NCI-H748 treated with DMSO at 0.1 percent for 48 hours (cell line): ENCODE results near the gene ELOVL6.
A peak's percentile ranks its signal among the peaks of the same experiment; 100 is the strongest.
"Not testable (repeated sequence)": the region's sequence is repeated elsewhere in the genome, so short reads cannot be mapped to it uniquely, and the experiment has no call there.

Experiments
- DNase-seq: peaks from one replicate; lab custom pipeline; 2025; lab: John Stamatoyannopoulos, UW

ELOVL6 gene

DNA sequence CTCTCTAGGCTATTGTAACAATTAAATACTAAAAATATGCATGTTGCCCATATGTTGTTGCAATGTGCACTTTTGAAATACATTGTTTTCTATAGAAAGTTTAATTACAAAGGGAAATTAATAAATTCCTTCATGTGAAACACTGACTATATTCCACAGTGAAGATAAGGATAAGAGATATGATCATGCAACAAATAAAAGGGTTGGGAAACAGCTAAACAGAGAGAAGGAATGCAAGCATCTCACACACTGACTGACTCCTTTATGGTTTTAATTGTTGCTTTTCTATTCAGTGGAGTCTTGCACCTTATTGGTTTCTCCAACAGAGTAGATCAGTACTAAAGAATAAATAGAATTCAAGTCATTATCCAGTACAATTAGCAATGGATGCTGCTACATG, 37.8 kb downstream of the ELOVL6 start:
- no peak for DNase-seq

DNA sequence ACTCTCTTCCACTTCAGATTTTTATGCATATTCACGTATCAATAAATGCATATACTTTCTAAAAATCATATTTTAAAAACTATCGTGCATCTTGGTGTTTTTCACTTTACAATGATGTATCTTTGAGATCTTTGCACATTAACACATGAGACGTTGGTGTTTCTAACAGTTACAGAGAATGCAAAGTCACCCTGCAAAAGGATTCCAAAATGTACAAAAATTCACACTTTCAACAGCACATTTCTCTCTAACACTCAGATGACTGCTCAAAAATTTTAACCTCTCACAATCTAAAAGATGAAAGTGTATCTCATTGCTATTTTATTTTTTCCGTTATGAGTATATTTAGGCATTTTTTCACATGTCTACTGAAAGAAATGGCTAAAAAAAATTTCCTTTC, 38.9 kb downstream of the ELOVL6 start:
- no peak for DNase-seq

DNA sequence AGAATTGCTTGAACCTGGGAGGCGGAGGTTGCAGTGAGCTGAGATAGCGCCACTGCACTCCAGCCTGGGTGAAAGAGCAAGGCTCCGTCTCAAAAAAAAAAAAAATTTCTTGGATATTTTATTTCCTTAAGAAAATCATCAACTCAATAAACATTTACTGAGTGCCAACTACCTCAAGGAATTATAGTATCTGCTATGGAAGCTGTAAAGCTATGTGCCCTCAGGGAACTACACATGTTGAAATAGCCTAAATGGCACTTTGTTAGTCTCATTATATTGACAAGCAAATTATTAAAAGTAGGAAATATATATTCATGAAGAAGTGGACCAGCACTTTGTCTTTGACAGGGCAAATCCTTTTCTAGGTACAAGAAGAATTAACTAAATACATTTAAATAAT, 40.8 kb downstream of the ELOVL6 start:
- DNase-seq, result no peak

DNA sequence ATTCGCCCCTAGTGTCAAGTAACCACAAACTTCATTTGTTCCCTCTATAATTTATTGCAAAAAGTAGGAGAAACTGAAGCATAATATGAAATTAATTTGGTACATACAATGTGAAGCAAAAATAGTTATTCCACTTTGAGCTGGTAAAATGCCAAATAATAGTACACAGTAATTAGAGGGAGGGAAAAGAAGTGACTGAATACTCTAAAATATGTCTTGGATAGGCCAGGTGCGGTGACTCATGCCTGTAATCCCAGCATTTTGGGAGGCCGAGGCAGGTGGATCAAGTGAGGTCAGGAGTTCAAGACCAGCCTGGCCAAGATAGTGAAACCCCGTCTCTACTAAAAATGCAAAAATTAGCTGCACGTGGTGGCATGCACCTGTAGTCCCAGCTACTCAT, 41.2 kb downstream of the ELOVL6 start:
- DNase-seq, result not testable (repeated sequence)

DNA sequence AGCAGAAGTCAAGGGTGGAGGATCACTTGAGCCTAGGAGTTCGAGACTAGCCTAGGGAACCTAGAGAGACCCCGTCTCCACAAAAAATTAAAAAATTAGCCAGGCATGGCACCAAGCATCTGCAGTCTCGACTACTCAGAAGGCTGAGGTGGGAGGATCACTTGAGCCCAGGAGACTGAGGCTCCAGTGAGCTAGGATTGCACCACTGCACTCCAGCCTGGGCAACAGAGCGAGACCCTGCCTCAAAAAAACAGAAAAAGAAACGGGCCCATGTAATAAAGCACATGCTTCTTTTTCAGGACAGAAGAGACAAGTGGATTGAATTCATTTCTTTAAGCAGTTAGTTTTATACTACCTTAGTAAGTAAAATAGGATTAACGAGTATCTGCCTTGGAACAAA, 42.0 kb downstream of the ELOVL6 start:
- DNase-seq, result no peak

DNA sequence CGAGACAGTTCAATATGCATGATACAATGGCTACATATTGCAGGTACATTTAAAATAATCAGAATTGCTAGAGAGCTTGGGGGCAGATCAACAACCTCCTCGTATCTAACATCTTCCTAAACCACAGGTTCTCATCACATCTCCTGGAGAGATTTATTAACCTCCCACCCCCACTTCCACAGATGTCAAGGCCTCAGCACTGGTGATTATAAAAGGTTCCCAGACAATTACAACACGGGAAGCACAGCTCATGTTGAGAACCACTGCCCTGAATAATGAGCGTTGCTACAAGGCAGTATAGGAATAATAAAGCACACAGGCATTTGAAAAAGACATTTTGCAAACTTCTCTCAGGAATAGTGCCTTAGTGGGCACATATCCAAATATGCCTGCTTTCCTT, 42.8 kb downstream of the ELOVL6 start:
- no peak for DNase-seq

DNA sequence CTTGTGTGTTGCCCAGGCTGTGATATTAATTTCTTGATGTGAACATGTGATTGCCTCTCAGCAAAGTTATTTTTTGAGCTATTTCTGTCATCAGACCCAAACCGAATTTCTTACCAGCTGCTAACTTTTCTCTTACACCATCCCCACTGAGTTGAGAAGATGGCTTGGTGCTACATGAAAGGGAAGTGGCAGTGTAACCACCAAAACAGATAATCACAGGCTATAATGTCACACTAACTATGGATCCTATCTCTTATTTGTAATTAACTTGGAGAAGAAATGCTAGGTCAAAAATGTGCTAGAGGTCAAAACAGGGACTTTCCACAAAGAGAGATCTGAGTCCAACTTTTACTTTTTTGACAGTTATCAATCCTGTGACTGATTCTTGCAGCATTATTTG, 43.8 kb downstream of the ELOVL6 start:
- DNase-seq, result no peak

DNA sequence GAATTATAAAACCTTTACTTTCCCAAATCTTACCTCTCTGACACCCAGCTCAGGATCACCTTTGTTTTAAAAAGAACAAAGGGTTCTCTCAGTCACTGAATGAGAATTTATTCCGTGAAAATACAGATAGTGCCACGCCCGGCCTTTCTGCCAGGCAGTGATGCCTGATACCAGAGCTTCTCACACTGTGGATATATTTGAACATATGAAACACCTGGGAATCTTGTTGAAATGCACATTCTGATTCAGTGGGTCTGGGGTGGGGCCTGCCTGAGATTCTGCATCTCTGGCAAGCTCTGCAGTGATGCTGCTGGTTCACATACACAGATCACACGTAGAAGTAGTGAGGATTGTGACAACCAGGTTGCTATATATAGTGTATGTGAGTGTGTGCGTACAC, 46.0 kb downstream of the ELOVL6 start:
- DNase-seq, result no peak

DNA sequence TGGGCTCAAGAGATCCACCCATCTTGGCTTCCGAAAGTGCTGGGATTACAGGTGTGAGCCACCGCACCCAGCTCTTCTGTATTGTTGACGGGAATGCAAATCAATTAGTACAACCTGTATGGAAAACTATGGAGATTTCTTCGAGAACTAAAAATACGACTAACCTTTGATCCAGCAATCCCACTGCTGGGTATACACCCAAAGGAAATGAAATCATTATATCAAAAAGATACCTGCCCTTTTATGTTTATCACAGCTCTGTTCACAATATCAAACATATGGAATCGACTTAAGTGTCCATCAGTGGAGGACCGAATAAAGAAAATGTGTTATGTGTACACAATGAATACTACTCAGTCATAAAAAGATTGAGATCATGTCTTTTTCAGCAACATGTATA, 49.3 kb downstream of the ELOVL6 start:
- DNase-seq, result no peak

DNA sequence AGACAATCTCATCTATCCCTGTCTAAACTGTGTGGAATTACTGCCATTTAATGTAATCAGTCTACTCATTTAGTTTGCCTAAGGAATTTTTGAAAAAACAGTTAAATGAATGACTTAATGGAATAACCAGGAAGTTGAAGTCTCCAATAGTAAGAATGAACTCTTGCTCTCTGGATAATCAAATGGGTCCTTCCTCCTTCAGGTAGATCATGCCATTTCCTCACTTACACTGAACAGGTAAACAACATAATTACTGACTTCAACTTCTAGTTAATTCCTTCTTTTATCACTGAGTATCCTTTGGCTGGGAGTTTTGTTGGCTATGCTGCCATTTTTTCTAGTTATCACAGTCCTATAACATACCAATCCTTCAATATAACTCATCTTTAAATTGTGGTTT, 56.0 kb downstream of the ELOVL6 start:
- no peak for DNase-seq

DNA sequence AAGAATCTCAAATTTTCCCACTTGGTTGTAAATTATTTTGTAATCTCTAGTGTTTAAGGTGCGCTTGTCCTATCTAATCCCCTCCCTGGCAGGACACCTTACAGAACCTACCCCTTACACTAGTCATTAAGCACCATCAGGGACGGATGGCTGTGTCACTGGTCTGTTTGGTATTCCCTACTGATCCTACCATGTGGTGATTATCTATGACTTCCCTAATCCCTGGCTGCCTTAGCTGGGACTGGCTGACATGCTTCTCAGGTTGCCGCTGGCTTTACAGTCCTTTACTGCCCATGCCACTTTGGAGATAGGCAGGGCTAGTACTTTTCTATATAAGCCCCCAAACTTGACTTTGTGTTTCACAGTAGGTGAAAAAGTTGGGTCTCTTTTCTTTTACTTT, 58.6 kb downstream of the ELOVL6 start:
- DNase-seq, result no peak

DNA sequence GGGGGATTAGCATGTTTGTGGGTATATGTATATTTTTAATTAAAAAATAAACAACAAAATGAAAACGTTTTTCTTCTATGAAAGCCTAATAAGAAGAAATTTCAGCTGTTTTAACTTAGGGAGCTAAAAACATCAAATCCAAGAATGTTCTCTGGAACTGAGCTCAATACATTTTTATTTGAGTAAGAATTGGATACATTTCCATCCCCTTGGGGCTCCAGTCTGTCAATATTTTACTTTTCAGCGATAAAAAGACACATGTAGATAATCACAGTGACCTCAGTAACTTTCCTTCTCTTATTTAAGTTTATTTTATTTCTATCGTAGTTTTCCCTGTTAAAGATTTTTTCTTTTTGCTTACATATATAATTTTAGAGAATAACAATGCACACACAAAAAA, 59.3 kb downstream of the ELOVL6 start:
- no peak for DNase-seq

DNA sequence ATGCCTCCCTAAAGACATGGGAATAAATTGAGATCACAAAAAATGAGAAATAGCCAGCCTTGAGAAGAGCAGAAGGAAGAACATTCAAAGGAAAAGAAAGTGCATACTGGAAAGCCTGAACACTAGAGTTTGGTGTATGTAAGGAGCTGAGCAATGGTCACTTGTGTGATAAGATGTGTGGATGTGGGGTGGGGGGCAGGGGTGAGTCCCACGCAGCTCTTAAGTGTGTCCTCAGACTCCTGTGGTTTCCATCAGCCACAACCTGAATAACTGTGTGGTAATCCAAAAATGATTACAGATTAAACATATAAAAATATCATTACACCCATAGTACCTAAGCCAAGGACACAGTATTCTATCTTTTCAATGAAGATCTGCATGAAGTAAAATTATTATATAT, 59.9 kb downstream of the ELOVL6 start:
- DNase-seq, result no peak

DNA sequence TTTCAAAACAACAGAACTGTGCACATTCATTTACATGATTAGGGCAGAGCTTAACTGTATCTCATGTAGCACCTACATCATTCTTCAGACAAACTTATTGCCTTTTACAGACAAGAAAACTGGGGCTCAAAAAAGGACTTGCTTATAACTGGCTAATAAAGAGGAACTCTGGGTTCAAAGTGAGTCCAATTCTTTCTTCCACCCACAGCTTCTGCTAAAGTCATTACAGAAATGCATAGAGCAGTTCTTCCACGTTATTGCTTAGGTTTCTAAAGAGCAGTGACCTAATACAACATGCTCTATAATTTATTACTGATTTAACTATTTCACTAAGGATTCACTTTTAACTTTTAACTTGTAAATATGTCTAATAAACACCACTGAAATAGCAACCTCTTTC, 60.6 kb downstream of the ELOVL6 start:
- DNase-seq, result no peak

DNA sequence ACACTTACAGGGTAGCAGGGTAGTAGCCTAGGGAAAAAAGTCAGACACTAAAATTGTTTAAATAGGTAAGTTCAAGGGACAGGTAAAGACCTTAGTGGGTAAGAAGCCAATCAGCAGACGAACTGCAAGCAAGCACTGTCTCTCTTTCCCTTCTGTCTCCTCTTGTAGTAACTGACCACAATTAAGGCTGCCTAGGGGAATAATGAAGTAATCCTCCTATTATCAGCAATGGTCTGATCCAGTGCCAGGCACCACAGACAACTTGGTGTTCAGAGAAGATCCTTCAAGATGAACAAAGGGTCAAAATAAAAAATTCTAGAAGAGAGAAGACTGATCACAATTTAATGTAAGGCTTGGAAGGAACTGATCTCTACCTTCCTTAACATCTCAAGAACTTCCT, 62.9 kb downstream of the ELOVL6 start:
- DNase-seq, result no peak

DNA sequence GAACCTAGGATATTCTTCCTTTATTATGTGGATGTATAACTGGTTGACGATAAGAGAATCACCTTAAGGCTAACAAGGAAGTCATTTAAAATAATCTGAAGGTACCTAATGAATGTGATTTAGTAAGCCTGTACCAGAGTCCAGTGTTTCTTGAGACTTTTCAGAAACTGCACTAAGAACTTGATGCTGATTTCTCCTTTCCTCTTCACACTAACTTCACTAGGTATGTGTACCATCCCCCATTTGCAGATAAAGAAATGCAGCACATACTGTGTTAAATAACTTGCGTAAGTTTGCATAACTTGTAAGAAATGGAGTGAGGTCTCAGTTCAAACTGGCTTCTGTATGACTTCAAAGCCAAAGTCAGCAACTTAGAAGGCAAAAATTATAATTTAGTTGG, 63.3 kb downstream of the ELOVL6 start:
- no peak for DNase-seq

DNA sequence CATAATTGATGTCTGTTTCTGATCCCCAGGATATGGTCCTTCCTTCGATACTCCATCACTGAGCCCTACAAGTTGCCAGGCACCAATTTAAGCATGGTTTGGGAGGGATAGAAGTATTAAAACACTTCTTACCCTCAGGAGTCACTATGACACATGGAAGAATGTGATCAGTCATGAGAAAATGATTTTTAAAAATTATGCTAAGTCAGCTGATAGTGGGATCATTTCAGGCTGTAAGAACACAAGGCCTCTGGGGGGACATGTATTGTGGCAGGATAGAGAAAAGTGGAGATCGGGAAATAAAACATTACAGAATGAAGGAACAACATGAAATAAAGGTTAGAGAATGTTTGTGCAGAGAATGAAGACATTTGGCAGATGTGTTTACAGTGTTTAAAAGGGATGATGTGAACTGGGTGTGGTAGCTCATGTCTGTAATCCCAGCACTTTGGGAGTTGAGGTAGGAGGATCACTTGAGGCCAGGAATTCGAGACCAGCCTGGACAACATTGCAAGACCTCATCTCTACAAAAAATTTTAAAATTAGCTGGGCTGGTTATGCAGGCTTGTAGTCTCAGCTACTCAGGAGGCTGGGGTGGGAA, 64.0 kb downstream of the ELOVL6 start:
- DNase-seq, result no peak

DNA sequence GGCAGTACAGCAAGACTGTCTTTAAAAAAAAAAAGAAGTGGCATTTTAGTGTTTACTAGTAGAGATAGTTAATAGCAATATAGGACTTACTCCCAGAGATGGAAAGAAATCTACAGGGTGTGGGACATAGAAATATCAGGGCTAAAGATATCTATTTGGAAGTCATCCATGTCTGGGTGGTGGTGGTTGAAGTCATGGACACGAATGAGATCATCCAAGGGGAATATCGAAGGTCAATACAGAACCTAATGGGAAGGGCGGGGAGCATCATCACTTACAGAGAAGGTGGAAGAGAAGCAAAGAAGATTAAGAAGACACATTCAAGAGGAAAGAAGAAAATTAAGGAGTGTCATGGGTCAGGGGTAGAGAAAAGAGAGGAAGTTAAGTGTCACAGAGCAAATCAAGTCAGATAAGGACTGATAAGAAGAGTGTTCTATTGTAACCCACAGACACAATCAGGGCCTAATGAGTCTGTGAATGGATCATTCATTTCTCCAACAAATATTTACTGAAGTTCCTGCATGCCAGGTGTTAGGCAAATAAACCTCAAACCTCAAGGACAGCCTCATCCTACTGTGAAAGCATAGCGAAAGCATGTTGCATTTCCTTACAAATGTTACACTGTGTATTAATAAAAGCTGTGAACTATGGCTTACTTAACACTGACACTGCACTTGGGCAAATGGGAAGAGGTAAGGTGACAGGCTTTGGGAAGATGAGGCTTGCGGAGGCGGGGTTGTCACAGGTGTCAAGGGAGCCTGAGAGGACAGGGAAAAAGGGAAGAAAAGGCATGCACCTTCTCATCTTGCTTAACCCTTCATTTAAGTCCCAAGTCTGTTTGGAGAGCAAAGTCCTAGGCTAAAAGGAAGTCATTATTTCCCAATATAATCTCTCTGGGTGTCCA, 65.3 kb downstream of the ELOVL6 start:
- peak; percentile 24 for DNase-seq

DNA sequence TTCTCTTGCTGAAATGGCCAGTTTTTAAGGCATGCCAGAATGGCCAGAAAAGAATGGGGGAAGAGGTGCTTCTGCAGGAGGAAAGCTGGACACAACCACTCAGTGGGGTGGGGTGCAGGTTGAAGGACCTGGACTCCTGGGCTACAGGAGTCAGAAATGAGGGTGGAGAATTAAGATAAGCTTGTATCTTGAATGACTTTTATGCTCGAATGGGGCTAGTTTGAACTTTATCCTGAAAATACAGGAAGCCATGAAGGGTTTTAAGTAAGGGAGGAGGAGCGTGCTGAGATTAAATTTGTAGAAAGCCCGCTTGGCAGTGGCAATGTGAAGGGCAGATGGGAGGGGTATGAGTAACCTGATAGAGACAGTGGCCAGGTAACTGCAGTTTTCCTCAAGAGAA, 66.5 kb downstream of the ELOVL6 start:
- no peak for DNase-seq

DNA sequence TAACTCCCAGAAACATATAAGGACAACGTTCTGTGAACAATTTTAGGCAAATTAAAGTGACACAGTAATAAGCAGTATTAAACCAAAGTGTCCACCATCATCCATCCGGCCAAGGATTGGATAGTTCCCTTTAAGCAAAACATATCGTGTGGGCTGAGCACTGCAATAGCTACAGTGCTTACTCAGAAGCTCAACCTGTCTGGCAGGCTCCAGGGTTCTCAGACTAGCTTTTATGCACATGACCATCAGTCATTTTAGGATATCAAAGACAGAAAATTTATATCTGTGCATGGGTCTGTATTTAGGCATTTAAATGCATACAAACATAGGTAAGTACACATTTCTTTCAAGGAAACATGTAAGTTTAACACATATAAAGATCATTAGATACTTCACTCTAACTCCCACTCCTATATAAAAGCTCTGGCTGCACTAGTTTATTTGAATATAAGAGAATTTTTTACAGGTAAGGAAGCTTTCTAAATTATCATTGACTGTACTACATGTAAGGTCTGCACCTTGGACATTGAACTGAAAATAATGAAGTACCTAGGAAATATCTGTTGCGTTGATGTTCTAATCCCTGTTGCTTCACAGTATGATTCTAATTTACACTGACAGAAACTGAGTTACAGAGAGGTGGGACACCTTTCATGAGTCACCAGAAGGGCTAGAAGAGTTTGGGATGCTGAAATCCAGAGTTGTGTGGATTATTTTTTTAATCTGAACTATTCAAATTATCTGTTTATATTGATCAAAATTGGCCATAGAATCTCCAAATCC, 67.6 kb downstream of the ELOVL6 start:
- DNase-seq, result no peak

DNA sequence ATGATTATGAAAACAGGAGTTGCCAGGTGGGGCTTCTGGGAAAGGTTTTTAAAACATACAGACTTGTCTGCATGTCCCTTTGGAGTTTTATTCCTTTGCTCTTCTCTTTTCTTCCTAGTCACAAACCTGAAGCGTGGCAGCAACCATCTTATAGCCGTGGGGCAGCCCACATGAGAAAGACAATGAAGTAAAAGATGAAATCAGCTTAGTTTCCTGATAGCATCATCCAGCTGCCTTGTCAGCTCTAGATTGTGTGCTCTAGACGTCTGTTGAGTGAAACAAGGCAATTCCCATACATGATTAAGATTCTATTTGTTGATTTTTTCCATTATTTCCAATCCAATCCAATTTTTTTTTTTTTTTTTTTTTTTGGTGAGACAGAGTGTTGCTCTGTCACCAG, 68.9 kb downstream of the ELOVL6 start:
- no peak for DNase-seq

DNA sequence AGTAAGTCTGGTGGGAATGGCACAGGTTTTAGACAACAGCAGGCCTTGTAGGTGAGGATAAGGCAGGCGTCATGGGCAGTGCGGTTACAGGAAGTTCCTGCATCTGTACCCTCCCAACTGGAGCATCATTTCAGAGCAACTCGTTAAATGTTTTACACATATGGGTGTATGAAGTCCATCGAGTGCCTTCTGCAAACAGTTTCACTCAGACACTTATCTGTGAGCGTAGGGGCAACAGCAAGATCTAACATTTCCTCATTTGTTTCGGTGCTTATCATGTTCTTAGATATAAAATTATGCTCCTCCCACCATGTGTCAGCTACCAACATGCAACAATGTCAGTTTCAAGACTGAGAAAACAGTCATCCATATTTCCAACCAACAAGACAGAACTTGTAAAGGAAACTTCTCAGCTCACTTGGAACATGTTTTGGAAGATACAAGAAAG, 69.9 kb downstream of the ELOVL6 start:
- DNase-seq, result no peak

DNA sequence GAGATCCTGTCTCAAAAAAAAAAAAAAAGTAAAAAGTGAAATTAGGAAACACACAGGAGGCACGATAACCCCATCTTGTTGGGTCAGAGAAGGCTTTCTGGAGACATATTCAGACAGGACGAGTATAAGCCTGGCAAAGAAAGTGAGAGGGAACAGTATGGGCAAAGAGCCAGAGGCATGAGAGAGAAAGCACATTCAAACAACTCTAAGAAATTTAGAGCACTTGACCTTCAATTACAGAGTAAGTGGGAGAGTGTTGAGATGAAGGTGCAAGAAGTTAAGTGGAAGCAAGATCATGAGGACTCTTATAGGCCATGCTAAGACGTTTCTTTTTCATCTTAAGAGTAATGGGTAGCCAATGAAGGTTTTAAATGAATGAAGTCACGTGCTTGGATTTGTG, 70.4 kb downstream of the ELOVL6 start:
- DNase-seq, result no peak
